ENCODE results near the gene SSBP3.
A peak's percentile ranks its signal among the peaks of the same experiment; 100 is the strongest.

Gene SSBP3

GRCh38 chr1:54365847-54366246, 40.3 kb downstream of the SSBP3 start:
- no peak overlapping the region for H3K4me3 ChIP-seq (replicated peaks; ENCODE audit: low read depth, low read length)
- DNase-seq (ENCODE audit: low read depth) = no peak
- no peak for TF ChIP-seq CTCF (IDR thresholded peaks at IDR 0.05; ENCODE audit: low read length, missing control alignments)

- H3K4me3 ChIP-seq (replicated peaks; ENCODE audit: low read depth, low read length) = no peak overlapping the region
- TF ChIP-seq CTCF (IDR thresholded peaks at IDR 0.05; ENCODE audit: low read length, missing control alignments) = no peak
- no peak for DNase-seq (ENCODE audit: low read depth)
These were observed 40.8 kb downstream of the SSBP3 start for GRCh38 chr1:54365398-54365797.

GRCh38 chr1:54364995-54365394, 41.2 kb downstream of the SSBP3 start:
- no peak for DNase-seq (ENCODE audit: low read depth)
- TF ChIP-seq CTCF (IDR thresholded peaks at IDR 0.05; ENCODE audit: low read length, missing control alignments) = no peak
- H3K4me3 ChIP-seq (replicated peaks; ENCODE audit: low read depth, low read length) = no peak overlapping the region

- no peak for DNase-seq (ENCODE audit: low read depth)
- TF ChIP-seq CTCF (IDR thresholded peaks at IDR 0.05; ENCODE audit: low read length, missing control alignments) = no peak
- H3K4me3 ChIP-seq (replicated peaks; ENCODE audit: low read depth, low read length) = no peak overlapping the region
These were observed 41.6 kb downstream of the SSBP3 start for GRCh38 chr1:54364582-54364981.

- H3K4me3 ChIP-seq (replicated peaks; ENCODE audit: low read depth, low read length) = no peak overlapping the region
- DNase-seq (ENCODE audit: low read depth) = no peak
- TF ChIP-seq CTCF (IDR thresholded peaks at IDR 0.05; ENCODE audit: low read length, missing control alignments) = no peak
These were observed 42.3 kb downstream of the SSBP3 start for GRCh38 chr1:54363925-54364324.

- DNase-seq (ENCODE audit: low read depth) = peak; percentile 13
- H3K4me3 ChIP-seq (replicated peaks; ENCODE audit: low read depth, low read length) = no peak overlapping the region
- TF ChIP-seq CTCF (IDR thresholded peaks at IDR 0.05; ENCODE audit: low read length, missing control alignments) = no peak
These were observed 43.3 kb downstream of the SSBP3 start for GRCh38 chr1:54362881-54363340.

GRCh38 chr1:54361342-54361741, 44.9 kb downstream of the SSBP3 start:
- no peak for TF ChIP-seq CTCF (IDR thresholded peaks at IDR 0.05; ENCODE audit: low read length, missing control alignments)
- no peak overlapping the region for H3K4me3 ChIP-seq (replicated peaks; ENCODE audit: low read depth, low read length)
- DNase-seq (ENCODE audit: low read depth) = no peak

Data from fibroblast of pulmonary artery (primary cell).